GM23338 (cell line): ENCODE data around the gene GPRASP2. TPM values are rescaled to one million over a fixed set of nuclear protein-coding genes. Genes with fewer than 3 reads are reported as not detected.

Experiments
- ATAC-seq: fragments of 200-7000 bp; cut with Tn5 transposase; 3 replicates; pipeline ENCODE4 v1.9.1; 2020
- DNase-seq: peaks from one replicate; pipeline ENCODE4 v3.0.0-alpha.2; 2015; ENCODE audit warnings: low spot score
- H2AFZ ChIP-seq: fragments of 200-600 bp; sonication (generic); 2 replicates; pipeline ENCODE4 v1.8.0; 2016; ENCODE audit warnings: antibody characterized with exemption, mild to moderate bottlenecking, moderate library complexity
- H3F3A ChIP-seq: fragments of 200-600 bp; sonication (generic); replicated peaks from 2 replicates; pipeline ENCODE4 v1.8.0; 2017; ENCODE audit warnings: antibody characterized with exemption, mixed run types, low read depth
- H3K27ac ChIP-seq: fragments of 200-600 bp; sonication (generic); 2 replicates; pipeline ENCODE4 v1.6.1; 2016; ENCODE audit warnings: low read depth
- H3K27me3 ChIP-seq: fragments of 200-600 bp; sonication (generic); 2 replicates; pipeline ENCODE4 v1.8.0; 2016; ENCODE audit warnings: mild to moderate bottlenecking, mixed run types, moderate library complexity; ENCODE audit not compliant: insufficient read depth
- H3K36me3 ChIP-seq: fragments of 200-600 bp; sonication (generic); 2 replicates; pipeline ENCODE4 v1.8.0; 2016; ENCODE audit warnings: mild to moderate bottlenecking; ENCODE audit not compliant: insufficient read depth
- H3K4me1 ChIP-seq: fragments of 200-600 bp; sonication (generic); 2 replicates; pipeline ENCODE4 v1.8.0; 2016; ENCODE audit warnings: mild to moderate bottlenecking, moderate library complexity; ENCODE audit not compliant: insufficient read depth
- H3K4me2 ChIP-seq: fragments of 200-600 bp; sonication (generic); 2 replicates; pipeline ENCODE4 v1.7.1; 2017; ENCODE audit warnings: mixed run types
- H3K4me3 ChIP-seq: fragments of 200-600 bp; sonication (generic); 2 replicates; pipeline ENCODE4 v1.6.1; 2016; ENCODE audit warnings: mixed run types
- H3K79me2 ChIP-seq: fragments of 200-600 bp; sonication (generic); replicated peaks from 2 replicates; pipeline ENCODE4 v1.8.0; 2017; ENCODE audit warnings: mild to moderate bottlenecking; ENCODE audit not compliant: insufficient read depth
- H3K9me2 ChIP-seq: fragments of 200-600 bp; sonication (generic); 2 replicates; pipeline ENCODE4 v1.8.0; 2017; ENCODE audit not compliant: insufficient read depth
- H4K20me1 ChIP-seq: fragments of 200-600 bp; sonication (generic); replicated peaks from 2 replicates; pipeline ENCODE4 v1.8.0; 2017; ENCODE audit warnings: mild to moderate bottlenecking; ENCODE audit not compliant: insufficient read depth
- H3K27ac Mint-ChIP-seq: 2 replicates; pipeline ENCODE4 v1.8.0; 2020; ENCODE audit warnings: inconsistent platforms, mild to moderate bottlenecking, moderate library complexity, mixed read lengths
- H3K27me3 Mint-ChIP-seq: 3 replicates; pipeline ENCODE4 v1.8.0; 2022; ENCODE audit warnings: low read depth, mild to moderate bottlenecking, moderate library complexity, mixed read lengths, inconsistent platforms; ENCODE audit not compliant: insufficient read depth, poor library complexity
- H3K36me3 Mint-ChIP-seq: 3 replicates; pipeline ENCODE4 v1.8.0; 2021; ENCODE audit warnings: low read depth, mild to moderate bottlenecking, inconsistent platforms, moderate library complexity, mixed read lengths
- H3K4me1 Mint-ChIP-seq: 3 replicates; pipeline ENCODE4 v1.8.0; 2020; ENCODE audit warnings: mild to moderate bottlenecking, inconsistent platforms, mixed read lengths
- H3K4me3 Mint-ChIP-seq: 3 replicates; pipeline ENCODE4 v1.8.0; 2021; ENCODE audit warnings: moderate library complexity, mild to moderate bottlenecking, inconsistent platforms, mixed read lengths
- H3K9me3 Mint-ChIP-seq: 3 replicates; pipeline ENCODE4 v1.8.0; 2020; ENCODE audit warnings: moderate library complexity, mild to moderate bottlenecking, inconsistent platforms, mixed read lengths
- CREB1 ChIP-seq: fragments of 250-450 bp; sonication (Bioruptor Pico); IDR thresholded peaks from 2 replicates; pipeline ENCODE4 v1.5.0; 2020; ENCODE audit warnings: low read depth, mild to moderate bottlenecking, moderate library complexity
- EZH2 ChIP-seq: fragments of 200-600 bp; sonication (generic); IDR thresholded peaks from one replicate; pipeline ENCODE4 v1.8.0; 2017; ENCODE audit warnings: antibody characterized with exemption, mild to moderate bottlenecking, low read depth; ENCODE audit not compliant: unreplicated experiment
- EZH2phosphoT487 ChIP-seq: fragments of 200-600 bp; sonication (generic); IDR thresholded peaks from one replicate; pipeline ENCODE4 v1.8.1; 2018; ENCODE audit warnings: antibody characterized with exemption; ENCODE audit not compliant: unreplicated experiment
- NANOG ChIP-seq: IDR thresholded peaks from 2 replicates; pipeline ENCODE4 v1.6.1; 2016; ENCODE audit warnings: antibody characterized with exemption, borderline replicate concordance
- POLR2AphosphoS5 ChIP-seq: IDR thresholded peaks from 2 replicates; pipeline ENCODE4 v1.6.1; 2016; ENCODE audit warnings: antibody characterized with exemption, low read depth
- STAT1 ChIP-seq: IDR thresholded peaks from one replicate; pipeline ENCODE4 v1.6.1; 2016; ENCODE audit warnings: antibody characterized with exemption; ENCODE audit not compliant: unreplicated experiment
- ZNF114 ChIP-seq: fragments of 250-450 bp; sonication (Bioruptor Pico); IDR thresholded peaks from 2 replicates; pipeline ENCODE4 v1.5.0; 2020; ENCODE audit warnings: mild to moderate bottlenecking, moderate library complexity
- ZNF331 ChIP-seq: fragments of 250-450 bp; sonication (Bioruptor Pico); IDR thresholded peaks from 2 replicates; pipeline ENCODE4 v1.5.0; 2020; ENCODE audit warnings: low read depth, mild to moderate bottlenecking, moderate library complexity
- polyA plus RNA-seq: library from polyadenylated mRNA; unstranded; fragments of >200 nt; fragmentation: Nextera tagmentation; extraction: Ambion mirVana; gene quantifications from 2 replicates; pipeline ENCODE4 v1.2.1, GENCODE V29; 2016
- total RNA-seq: library from RNA; depleted of rRNA; stranded (reverse); fragments of >200 nt; shearing (Covaris generic); gene quantifications from 2 replicates; pipeline ENCODE4 v1.2.3, GENCODE V29; 2014
- TF ChIP-seq, protein P1 (sequence below): fragments of 250-450 bp; sonication (Bioruptor Pico); IDR thresholded peaks from 2 replicates; pipeline ENCODE4 v1.5.0; 2020; ENCODE audit warnings: mild to moderate bottlenecking, moderate library complexity
- TF ChIP-seq, protein P2 (sequence below), 2 experiments: fragments of 200-600 bp in 1 of 2; sonication (generic) in 1 of 2; conservative IDR thresholded peaks; 2 replicates each; pipeline versions ENCODE4 v1.5.1 to v1.6.1; 2016 to 2017; ENCODE audit warnings: antibody characterized with exemption in 2 of 2, low read depth in 2 of 2, mild to moderate bottlenecking in 2 of 2, moderate library complexity in 1 of 2
- TF ChIP-seq, protein P3 (sequence below): IDR thresholded peaks from 2 replicates; pipeline ENCODE4 v1.6.1; 2016; ENCODE audit warnings: antibody characterized with exemption
- TF ChIP-seq, protein P4 (sequence below): IDR thresholded peaks from one replicate; pipeline ENCODE4 v1.6.1; 2018; ENCODE audit warnings: antibody characterized with exemption; ENCODE audit not compliant: unreplicated experiment

GPRASP2 gene
- total and polyA plus RNA-seq, 2 experiments from 2014 or later, result 4.9 to 22.4 TPM

DNA sequence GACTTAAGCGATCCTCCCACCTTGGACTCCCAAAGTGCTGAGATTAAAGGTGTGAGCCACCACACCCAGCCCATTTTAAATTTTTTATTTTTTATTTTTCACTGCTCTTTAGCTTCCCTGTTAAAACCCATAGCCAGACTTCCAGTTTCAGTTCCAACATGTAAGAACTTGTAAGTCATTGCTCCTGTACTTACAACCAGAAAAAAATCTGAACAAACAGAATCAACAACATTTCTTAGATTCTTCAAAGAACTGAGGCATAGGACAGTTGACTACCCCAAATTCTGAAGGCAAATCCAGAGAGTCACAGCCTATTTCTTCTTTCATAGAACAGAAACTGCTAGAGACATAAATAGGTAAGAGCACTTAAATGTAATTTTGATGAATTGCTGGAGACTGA, 16.4 kb downstream of the GPRASP2 start:
- no peak overlapping the region for H3K27ac Mint-ChIP-seq
- no peaks in the 10 kb centered on the region for H3K27me3 Mint-ChIP-seq
- ATAC-seq, result no peak
- Histone ChIP-seq H3F3A (no peaks in the 10 kb centered on the region), H3K4me2 (no peak overlapping the region), H3K27ac (no peak overlapping the region), H3K4me1 (peaks cover 5% of the 10 kb centered on the region; the same call in 1 of the 2 replicates), H3K9me2 (no peaks in the 10 kb centered on the region), H3K27me3 (no peaks in the 10 kb centered on the region), H2AFZ (no peak overlapping the region), H3K4me3 (no peak overlapping the region), H3K36me3 (no peaks in the 10 kb centered on the region), H3K79me2 (no peaks in the 10 kb centered on the region), H4K20me1 (no peaks in the 10 kb centered on the region)
- H3K36me3 Mint-ChIP-seq, result no peaks in the 10 kb centered on the region; the same call in 1 of the 3 replicates
- peaks cover 5% of the 10 kb centered on the region; the same call in 2 of the 3 replicates for H3K4me1 Mint-ChIP-seq
- DNase-seq, result no peak
- TF ChIP-seq, protein P1, sequence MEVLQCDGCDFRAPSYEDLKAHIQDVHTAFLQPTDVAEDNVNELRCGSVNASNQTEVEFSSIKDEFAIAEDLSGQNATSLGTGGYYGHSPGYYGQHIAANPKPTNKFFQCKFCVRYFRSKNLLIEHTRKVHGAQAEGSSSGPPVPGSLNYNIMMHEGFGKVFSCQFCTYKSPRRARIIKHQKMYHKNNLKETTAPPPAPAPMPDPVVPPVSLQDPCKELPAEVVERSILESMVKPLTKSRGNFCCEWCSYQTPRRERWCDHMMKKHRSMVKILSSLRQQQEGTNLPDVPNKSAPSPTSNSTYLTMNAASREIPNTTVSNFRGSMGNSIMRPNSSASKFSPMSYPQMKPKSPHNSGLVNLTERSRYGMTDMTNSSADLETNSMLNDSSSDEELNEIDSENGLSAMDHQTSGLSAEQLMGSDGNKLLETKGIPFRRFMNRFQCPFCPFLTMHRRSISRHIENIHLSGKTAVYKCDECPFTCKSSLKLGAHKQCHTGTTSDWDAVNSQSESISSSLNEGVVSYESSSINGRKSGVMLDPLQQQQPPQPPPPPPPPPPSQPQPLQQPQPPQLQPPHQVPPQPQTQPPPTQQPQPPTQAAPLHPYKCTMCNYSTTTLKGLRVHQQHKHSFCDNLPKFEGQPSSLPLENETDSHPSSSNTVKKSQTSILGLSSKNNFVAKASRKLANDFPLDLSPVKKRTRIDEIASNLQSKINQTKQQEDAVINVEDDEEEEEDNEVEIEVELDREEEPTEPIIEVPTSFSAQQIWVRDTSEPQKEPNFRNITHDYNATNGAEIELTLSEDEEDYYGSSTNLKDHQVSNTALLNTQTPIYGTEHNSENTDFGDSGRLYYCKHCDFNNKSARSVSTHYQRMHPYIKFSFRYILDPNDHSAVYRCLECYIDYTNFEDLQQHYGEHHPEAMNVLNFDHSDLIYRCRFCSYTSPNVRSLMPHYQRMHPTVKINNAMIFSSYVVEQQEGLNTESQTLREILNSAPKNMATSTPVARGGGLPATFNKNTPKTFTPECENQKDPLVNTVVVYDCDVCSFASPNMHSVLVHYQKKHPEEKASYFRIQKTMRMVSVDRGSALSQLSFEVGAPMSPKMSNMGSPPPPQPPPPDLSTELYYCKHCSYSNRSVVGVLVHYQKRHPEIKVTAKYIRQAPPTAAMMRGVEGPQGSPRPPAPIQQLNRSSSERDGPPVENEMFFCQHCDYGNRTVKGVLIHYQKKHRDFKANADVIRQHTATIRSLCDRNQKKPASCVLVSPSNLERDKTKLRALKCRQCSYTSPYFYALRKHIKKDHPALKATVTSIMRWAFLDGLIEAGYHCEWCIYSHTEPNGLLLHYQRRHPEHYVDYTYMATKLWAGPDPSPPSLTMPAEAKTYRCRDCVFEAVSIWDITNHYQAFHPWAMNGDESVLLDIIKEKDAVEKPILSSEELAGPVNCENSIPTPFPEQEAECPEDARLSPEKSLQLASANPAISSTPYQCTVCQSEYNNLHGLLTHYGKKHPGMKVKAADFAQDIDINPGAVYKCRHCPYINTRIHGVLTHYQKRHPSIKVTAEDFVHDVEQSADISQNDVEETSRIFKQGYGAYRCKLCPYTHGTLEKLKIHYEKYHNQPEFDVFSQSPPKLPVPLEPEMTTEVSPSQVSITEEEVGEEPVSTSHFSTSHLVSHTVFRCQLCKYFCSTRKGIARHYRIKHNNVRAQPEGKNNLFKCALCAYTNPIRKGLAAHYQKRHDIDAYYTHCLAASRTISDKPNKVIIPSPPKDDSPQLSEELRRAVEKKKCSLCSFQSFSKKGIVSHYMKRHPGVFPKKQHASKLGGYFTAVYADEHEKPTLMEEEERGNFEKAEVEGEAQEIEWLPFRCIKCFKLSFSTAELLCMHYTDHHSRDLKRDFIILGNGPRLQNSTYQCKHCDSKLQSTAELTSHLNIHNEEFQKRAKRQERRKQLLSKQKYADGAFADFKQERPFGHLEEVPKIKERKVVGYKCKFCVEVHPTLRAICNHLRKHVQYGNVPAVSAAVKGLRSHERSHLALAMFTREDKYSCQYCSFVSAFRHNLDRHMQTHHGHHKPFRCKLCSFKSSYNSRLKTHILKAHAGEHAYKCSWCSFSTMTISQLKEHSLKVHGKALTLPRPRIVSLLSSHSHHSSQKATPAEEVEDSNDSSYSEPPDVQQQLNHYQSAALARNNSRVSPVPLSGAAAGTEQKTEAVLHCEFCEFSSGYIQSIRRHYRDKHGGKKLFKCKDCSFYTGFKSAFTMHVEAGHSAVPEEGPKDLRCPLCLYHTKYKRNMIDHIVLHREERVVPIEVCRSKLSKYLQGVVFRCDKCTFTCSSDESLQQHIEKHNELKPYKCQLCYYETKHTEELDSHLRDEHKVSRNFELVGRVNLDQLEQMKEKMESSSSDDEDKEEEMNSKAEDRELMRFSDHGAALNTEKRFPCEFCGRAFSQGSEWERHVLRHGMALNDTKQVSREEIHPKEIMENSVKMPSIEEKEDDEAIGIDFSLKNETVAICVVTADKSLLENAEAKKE (CRISPR knock-in tag), result no peak
- TF ChIP-seq NANOG (no peak), CREB1 (no peak), POLR2AphosphoS5 (no peak), ZNF114 (CRISPR knock-in tag) (no peak), EZH2 (no peak), ZNF331 (CRISPR knock-in tag) (no peak), EZH2phosphoT487 (no peak), STAT1 (no peak)
- TF ChIP-seq, protein P2, sequence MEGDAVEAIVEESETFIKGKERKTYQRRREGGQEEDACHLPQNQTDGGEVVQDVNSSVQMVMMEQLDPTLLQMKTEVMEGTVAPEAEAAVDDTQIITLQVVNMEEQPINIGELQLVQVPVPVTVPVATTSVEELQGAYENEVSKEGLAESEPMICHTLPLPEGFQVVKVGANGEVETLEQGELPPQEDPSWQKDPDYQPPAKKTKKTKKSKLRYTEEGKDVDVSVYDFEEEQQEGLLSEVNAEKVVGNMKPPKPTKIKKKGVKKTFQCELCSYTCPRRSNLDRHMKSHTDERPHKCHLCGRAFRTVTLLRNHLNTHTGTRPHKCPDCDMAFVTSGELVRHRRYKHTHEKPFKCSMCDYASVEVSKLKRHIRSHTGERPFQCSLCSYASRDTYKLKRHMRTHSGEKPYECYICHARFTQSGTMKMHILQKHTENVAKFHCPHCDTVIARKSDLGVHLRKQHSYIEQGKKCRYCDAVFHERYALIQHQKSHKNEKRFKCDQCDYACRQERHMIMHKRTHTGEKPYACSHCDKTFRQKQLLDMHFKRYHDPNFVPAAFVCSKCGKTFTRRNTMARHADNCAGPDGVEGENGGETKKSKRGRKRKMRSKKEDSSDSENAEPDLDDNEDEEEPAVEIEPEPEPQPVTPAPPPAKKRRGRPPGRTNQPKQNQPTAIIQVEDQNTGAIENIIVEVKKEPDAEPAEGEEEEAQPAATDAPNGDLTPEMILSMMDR (conservative IDR thresholded peaks at IDR 0.05; ENCODE audit: low read depth in 2 of 2), result no peak
- TF ChIP-seq, protein P3, sequence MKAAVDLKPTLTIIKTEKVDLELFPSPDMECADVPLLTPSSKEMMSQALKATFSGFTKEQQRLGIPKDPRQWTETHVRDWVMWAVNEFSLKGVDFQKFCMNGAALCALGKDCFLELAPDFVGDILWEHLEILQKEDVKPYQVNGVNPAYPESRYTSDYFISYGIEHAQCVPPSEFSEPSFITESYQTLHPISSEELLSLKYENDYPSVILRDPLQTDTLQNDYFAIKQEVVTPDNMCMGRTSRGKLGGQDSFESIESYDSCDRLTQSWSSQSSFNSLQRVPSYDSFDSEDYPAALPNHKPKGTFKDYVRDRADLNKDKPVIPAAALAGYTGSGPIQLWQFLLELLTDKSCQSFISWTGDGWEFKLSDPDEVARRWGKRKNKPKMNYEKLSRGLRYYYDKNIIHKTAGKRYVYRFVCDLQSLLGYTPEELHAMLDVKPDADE, result no peak
- TF ChIP-seq, protein P4, sequence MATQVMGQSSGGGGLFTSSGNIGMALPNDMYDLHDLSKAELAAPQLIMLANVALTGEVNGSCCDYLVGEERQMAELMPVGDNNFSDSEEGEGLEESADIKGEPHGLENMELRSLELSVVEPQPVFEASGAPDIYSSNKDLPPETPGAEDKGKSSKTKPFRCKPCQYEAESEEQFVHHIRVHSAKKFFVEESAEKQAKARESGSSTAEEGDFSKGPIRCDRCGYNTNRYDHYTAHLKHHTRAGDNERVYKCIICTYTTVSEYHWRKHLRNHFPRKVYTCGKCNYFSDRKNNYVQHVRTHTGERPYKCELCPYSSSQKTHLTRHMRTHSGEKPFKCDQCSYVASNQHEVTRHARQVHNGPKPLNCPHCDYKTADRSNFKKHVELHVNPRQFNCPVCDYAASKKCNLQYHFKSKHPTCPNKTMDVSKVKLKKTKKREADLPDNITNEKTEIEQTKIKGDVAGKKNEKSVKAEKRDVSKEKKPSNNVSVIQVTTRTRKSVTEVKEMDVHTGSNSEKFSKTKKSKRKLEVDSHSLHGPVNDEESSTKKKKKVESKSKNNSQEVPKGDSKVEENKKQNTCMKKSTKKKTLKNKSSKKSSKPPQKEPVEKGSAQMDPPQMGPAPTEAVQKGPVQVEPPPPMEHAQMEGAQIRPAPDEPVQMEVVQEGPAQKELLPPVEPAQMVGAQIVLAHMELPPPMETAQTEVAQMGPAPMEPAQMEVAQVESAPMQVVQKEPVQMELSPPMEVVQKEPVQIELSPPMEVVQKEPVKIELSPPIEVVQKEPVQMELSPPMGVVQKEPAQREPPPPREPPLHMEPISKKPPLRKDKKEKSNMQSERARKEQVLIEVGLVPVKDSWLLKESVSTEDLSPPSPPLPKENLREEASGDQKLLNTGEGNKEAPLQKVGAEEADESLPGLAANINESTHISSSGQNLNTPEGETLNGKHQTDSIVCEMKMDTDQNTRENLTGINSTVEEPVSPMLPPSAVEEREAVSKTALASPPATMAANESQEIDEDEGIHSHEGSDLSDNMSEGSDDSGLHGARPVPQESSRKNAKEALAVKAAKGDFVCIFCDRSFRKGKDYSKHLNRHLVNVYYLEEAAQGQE, result no peak
- 0 out of 3 replicates have a peak, but pooled peaks cover 3% of the 10 kb centered on the region for H3K9me3 Mint-ChIP-seq
- H3K4me3 Mint-ChIP-seq, result no peak overlapping the region
